Left hindlimb (tissue), 1 donor: ENCODE results near the gene TBCC.
"Not testable (repeated sequence)": the region's sequence is repeated elsewhere in the genome, so short reads cannot be mapped to it uniquely, and the experiment has no call there.

ENCODE experiments used
- DNase-seq: peaks from one replicate; pipeline ENCODE4 v3.0.0-alpha.2; 2018

The TBCC gene

GRCh38 chr6:42745640-42746462 lies at the start of gene TBCC:
Gene TBCC, minus strand, starts transcription at chr6:42746103. Its CDS starts 30 bp downstream, at chr6:42746073.
- DNase-seq: peak; percentile 99

DNA sequence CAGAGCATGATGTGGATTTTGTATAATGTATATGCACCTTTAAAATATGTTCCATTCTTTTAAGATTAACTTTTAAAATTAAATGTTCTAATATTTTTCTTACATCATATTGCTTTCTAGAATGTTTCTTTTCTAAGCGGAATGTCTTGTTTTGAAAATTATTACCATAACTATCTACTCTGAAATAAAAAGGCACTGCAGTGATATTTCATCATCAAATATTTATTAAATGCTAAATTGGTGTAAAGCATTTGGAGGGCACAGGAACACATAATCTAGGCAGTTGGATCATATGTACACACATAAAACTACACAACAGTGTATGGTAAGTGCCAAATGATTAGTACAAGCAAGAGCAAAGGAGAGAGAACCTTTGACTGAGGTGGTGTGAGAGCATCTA lies 49.7 kb upstream of the TBCC start:
- DNase-seq: no peak

DNA sequence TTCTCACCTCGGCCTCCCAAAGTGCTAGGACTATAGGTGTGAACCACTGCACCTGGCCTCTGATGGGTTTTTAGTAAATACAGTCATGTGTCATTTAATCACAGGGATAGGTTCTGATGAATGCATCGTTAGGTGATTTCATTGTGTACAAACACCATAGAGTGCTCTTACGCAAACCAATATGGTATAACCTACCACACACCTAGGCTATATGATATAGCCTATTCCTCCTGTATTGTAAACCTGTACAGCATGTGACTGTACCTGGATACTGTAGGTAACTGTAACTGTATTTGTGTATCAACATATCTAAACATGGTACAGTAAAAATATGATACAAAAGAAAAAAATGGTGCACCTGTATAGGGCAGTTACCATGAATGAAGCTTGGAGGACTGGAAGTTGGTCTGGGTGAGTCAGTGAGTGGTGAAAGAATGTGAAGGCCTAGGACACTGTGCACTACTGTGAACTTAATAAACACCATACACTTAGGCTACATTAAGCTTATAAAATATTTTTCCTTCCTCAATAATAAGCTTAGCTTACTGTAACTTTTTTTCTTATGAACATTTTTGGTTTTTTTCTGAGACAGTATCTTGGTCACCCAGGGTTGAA lies 45.9 kb upstream of the TBCC start:
- no peak for DNase-seq

DNA sequence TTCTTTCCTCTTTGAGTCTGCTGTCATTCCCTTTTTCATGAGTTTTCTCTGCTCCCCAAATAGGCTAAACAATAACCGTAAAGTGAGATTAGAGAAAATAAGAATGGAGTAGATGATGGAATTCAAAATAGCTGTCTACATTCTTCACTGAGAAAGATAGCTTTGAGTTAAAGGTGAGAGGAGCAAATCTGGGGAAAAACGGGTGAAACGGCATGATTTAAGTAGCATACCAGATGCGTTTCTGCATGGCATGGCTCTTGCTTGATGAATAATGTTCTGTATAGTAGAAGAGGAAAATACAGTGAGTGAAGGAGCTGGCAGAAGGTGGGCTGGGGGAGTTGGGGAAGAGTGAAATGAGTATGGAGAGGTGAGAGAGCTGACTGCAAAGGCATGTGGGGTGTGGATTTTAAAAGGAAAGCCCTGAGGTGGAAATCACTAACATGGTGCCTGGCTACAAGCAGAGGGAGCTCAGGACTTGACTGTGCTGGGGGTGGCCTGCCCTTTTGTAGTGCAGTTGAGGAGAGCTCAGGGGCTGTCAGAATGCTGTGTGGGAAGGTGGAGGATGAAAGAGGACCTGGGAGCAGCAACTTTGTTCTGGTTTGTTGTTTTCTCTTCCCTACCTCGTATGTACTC lies 44.8 kb upstream of the TBCC start:
- DNase-seq: no peak

- no peak for DNase-seq
Measured at GRCh38 chr6:42788671-42789070, 42.8 kb upstream of the TBCC start.

GRCh38 chr6:42787063-42787472 lies 41.2 kb upstream of the TBCC start:
- DNase-seq: no peak

- no peak for DNase-seq
Measured at GRCh38 chr6:42786525-42786985, 40.7 kb upstream of the TBCC start.

DNA sequence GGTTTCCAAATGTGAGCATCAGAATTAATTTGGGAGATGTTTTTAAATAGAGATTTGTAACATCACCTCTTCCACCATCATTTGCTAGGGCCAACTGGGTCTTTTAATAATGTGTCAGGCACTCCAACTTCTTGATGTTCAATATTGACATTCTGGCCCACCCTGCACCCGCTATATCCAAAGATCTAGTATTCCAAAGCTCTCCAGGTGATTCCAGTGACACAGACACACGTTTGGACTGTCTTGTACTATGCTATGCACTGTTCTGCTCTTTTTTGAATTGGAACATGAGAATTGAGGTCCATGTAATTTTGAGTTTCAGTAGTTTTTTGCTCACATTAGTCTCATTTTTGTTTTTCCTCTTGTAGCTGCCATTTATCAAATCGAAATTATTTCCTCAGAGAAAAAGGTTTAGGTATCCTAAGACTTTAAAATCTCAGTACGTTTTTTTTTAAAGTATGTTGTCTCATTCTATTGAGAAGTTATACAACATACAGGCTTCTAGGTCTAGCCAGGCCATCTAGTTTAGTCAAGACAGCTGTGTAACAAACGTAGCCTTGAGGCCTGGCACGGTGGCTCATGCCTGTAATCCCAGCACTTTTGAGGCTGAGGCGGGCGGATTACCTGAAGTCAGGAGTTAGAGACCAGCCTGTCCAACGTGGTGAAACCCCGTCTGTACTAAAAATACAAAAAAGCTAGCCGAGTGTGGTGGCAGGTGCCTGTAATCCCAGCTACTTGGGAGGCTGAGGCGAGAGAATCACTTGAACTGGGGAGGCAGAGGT lies 39.0 kb upstream of the TBCC start:
- no peak for DNase-seq

GRCh38 chr6:42783876-42784642 lies 38.2 kb upstream of the TBCC start:
- no peak for DNase-seq

GRCh38 chr6:42783177-42783875 lies 37.4 kb upstream of the TBCC start:
- DNase-seq: peak; percentile 88

GRCh38 chr6:42782689-42783176 lies 36.8 kb upstream of the TBCC start:
- peak; percentile 91 for DNase-seq

- DNase-seq: peak; percentile 81
Measured at GRCh38 chr6:42781796-42782688, 36.1 kb upstream of the TBCC start, which contains the start of gene BICRAL. Gene BICRAL, plus strand, starts transcription at chr6:42782052. Its CDS starts 39,971 bp downstream, at chr6:42822023.

DNA sequence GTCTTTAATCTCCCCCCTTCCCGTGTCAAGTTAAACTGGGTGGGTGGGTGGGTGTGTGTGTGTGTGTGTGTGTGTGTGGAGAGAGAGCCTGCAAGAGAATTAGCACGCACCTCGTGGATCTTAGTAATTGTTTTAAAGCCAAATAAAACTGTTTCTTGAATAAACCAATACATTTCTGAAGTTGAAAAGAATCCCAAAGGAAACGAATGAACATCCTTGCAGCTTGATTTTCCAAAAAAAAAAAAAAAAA lies 35.6 kb upstream of the TBCC start:
- peak; percentile 53 for DNase-seq

GRCh38 chr6:42779521-42779920 lies 33.6 kb upstream of the TBCC start:
- no peak for DNase-seq

- DNase-seq: no peak
Measured at GRCh38 chr6:42778122-42778521, 32.2 kb upstream of the TBCC start.

DNA sequence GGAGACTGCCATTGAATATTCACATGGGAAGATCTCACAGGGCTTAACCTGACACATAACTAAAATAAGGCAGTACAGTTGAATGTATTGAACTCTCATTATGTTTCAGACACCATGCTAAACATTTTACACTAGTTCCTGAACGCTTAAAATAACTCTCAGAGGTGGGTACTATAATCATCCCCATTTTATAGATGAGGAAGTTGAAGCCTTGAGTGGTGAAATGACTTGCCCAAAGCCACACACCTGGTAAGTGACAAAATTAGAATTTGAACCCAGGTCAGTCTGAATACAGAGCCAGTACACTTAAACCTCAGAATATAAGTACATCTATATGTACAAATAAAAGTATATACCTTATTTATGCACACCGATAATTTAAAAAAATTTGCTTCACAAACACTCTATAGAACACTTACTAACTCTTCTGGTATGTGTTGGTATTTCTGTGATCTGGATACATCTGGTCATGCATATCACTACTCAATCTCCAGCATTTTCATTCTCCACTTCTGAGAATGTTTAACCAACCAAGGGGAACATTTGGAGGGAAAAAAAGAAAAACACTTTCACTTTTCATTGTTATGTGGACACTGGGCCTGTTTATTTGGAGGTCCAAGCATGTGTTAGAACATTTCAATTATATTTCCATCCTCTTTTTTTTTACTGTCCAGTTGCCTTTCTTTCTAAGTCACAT lies 31.4 kb upstream of the TBCC start:
- DNase-seq: no peak

GRCh38 chr6:42774821-42775487 lies 29.1 kb upstream of the TBCC start:
- DNase-seq: not testable (repeated sequence)

- no peak for DNase-seq
Measured at GRCh38 chr6:42774201-42774600, 28.3 kb upstream of the TBCC start.

- DNase-seq: no peak
Measured at GRCh38 chr6:42771741-42772100, 25.8 kb upstream of the TBCC start.
